AG09309 (cell line): Measurements from ENCODE around the gene CALN1.
"Not testable (repeated sequence)": the region's sequence is repeated elsewhere in the genome, so short reads cannot be mapped to it uniquely, and the experiment has no call there.

ENCODE experiments used
- DNase-seq: peaks from one replicate; pipeline ENCODE4 v3.0.0-alpha.2; 2010; ENCODE audit warnings: low read depth
- H3K4me3 ChIP-seq: 2 replicates; pipeline ENCODE4 v1.5.1; 2011; ENCODE audit warnings: mild to moderate bottlenecking, low read depth, low read length, moderate library complexity; ENCODE audit not compliant: control insufficient read depth
- CTCF ChIP-seq: IDR thresholded peaks from 2 replicates; pipeline ENCODE4 v1.5.1; 2011; ENCODE audit warnings: mild to moderate bottlenecking, low read depth, low read length, inconsistent platforms; ENCODE audit not compliant: insufficient read depth, control insufficient read depth; ENCODE audit errors: missing control alignments

CALN1 gene

GRCh38 chr7:72345208-72345727, 66.9 kb downstream of the CALN1 start:
- no peak overlapping the region for H3K4me3 ChIP-seq
- no peak for TF ChIP-seq CTCF
- no peak for DNase-seq

- H3K4me3 ChIP-seq: no peak overlapping the region
- TF ChIP-seq CTCF: no peak
- DNase-seq: no peak
These were observed 68.1 kb downstream of the CALN1 start for GRCh38 chr7:72343991-72344390.

- not testable (repeated sequence) for DNase-seq
These were observed 68.8 kb downstream of the CALN1 start for GRCh38 chr7:72343354-72343753.

GRCh38 chr7:72337390-72338167, 74.6 kb downstream of the CALN1 start:
- DNase-seq: no peak
- H3K4me3 ChIP-seq: no peak overlapping the region
- no peak for TF ChIP-seq CTCF

More at GRCh38 chr7:72343354-72343753, 68.8 kb downstream of the CALN1 start:
- H3K4me3 ChIP-seq: not testable (repeated sequence)

- no peak for TF ChIP-seq CTCF
- no peak for DNase-seq
- no peak overlapping the region for H3K4me3 ChIP-seq
These were observed 75.3 kb downstream of the CALN1 start for GRCh38 chr7:72336632-72337389.

GRCh38 chr7:72336382-72336631, 75.8 kb downstream of the CALN1 start:
- H3K4me3 ChIP-seq: no peak overlapping the region
- no peak for TF ChIP-seq CTCF
- no peak for DNase-seq

- no peak for TF ChIP-seq CTCF
- H3K4me3 ChIP-seq: no peak overlapping the region
- no peak for DNase-seq
These were observed 76.4 kb downstream of the CALN1 start for GRCh38 chr7:72335561-72336381.
